Memory B cell (primary cell): ENCODE data around the gene TAMM41.
"Not testable (repeated sequence)": the region's sequence is repeated elsewhere in the genome, so short reads cannot be mapped to it uniquely, and the experiment has no call there.

Source experiments
- ATAC-seq: fragments of 150-1000 bp; cut with Tn5 transposase; 2 replicates; pipeline ENCODE4 v1.10.0; 2021; ENCODE audit warnings: low read depth, mild to moderate bottlenecking, moderate library complexity
- DNase-seq, 2 donors: peaks; one replicate each; pipeline ENCODE4 v3.0.0; 2022; ENCODE audit warnings: low spot score in 2 of 2
- H3K27ac Mint-ChIP-seq: one replicate; pipeline ENCODE4 v1.8.0; 2022; ENCODE audit warnings: mild to moderate bottlenecking, moderate library complexity, mixed read lengths
- H3K27me3 Mint-ChIP-seq: one replicate; pipeline ENCODE4 v1.8.0; 2022; ENCODE audit warnings: mixed read lengths
- H3K36me3 Mint-ChIP-seq: one replicate; pipeline ENCODE4 v1.8.0; 2022; ENCODE audit warnings: mild to moderate bottlenecking, mixed read lengths
- H3K4me1 Mint-ChIP-seq: one replicate; pipeline ENCODE4 v1.8.0; 2022; ENCODE audit warnings: mixed read lengths
- H3K4me3 Mint-ChIP-seq: one replicate; pipeline ENCODE4 v1.8.0; 2022; ENCODE audit warnings: mild to moderate bottlenecking, moderate library complexity, mixed read lengths
- H3K9me3 Mint-ChIP-seq: one replicate; pipeline ENCODE4 v1.8.0; 2022; ENCODE audit warnings: mixed read lengths

Gene TAMM41

DNA sequence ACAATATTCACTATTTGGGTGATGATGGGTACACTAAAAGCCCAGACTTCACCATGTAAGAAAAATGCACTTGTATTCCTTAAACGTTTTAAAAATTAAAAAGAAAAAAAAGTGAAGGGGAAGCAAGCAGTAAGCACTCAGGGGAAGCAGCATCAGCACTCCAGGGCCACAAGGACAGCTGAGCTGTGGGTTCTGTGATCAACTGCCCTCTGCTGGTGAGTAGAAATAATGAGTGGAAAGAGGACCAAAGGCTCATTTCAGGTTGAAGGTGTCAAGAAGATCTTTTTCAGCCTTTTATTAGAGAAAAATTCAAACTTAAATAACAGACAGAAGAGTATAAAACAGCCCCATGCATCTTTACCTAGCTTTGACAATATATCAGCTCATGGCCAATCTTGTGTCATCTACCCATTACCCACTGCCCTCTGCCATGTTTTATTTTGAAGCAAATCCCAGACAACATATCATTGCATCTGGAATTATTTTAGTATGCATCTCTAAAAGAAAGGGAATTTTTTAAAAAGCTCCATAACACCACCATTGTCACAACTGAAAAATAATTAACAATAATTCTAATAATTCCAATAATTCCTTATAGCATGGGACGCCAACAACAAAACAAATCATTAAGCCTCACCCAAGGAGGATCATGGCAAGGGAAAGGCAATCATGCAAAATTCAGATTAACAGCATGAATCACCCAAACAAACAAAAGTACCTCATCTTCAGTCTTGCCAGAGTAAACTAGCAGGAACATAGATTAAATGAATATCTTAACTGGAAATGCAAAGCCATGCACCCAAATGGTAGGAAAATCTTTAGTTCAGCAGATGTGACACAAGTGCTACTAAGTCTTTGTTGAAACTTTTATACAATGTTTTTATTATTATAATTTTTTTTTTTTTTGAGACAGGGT, 42.5 kb downstream of the TAMM41 start:
- DNase-seq (peak in 1 of 2 donors; percentile 49), ATAC-seq (peak; percentile 83)
- no peak overlapping the region for H3K4me3 Mint-ChIP-seq
- no peaks in the 10 kb centered on the region for H3K4me1 Mint-ChIP-seq
- H3K27me3 Mint-ChIP-seq, result no peaks in the 10 kb centered on the region
- H3K27ac Mint-ChIP-seq, result no peak overlapping the region
- H3K9me3 Mint-ChIP-seq, result peaks cover 4% of the 10 kb centered on the region
- H3K36me3 Mint-ChIP-seq, result peaks cover 51% of the 10 kb centered on the region

DNA sequence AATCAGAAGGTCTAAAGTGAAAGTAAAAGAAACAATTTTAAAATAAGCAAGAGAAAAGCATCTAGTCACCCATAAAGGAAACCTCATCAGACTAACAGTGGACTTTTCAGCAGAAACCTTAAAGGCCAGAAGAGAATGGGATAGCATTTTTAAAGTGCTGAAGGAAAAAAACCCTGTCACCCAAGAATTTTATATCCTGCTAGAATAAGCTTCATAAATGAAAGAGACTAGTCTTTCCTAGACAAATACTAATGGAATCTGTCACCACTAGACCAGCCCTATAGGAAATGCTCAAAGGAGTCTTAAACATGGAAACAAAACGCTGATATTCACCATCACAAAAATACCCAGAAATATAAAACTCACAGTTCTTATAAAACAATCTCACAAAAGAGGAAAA, 46.9 kb downstream of the TAMM41 start:
- Mint-ChIP-seq H3K4me3 (no peak overlapping the region), H3K27me3 (no peaks in the 10 kb centered on the region)
- no peak for ATAC-seq

DNA sequence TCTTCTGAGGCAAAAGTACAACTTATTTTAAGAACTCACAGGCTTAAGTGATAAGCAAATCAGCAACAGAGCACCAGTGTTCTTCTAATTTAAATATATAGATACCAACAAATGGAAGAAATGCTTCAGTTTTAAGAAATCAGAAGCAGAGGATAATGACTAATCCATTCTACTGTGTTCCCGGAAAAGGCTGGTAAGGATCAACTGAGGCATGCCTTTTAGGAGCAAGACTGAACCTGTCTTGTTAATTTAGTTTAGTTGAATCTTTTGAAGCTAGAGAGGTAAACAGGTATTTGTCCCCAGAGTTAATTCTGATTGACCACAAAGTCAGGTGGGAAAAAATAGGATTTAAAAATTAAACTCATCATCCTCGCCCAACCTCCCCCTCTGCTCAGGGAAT, 51.8 kb downstream of the TAMM41 start:
- H3K4me1 Mint-ChIP-seq, result no peaks in the 10 kb centered on the region

More for the DNA sequence above, 46.9 kb downstream of the TAMM41 start:
- no peaks in the 10 kb centered on the region for H3K4me1 Mint-ChIP-seq
- DNase-seq, result no peak
- no peak overlapping the region for H3K27ac Mint-ChIP-seq
- H3K36me3 Mint-ChIP-seq, result peaks cover 65% of the 10 kb centered on the region
- peaks cover 7% of the 10 kb centered on the region for H3K9me3 Mint-ChIP-seq

GRCh38 chr3:11791339-11792200, 55.1 kb downstream of the TAMM41 start:
- Mint-ChIP-seq H3K9me3 (no peaks in the 10 kb centered on the region), H3K36me3 (peaks cover 65% of the 10 kb centered on the region), H3K27ac (no peak overlapping the region), H3K27me3 (no peaks in the 10 kb centered on the region), H3K4me1 (no peaks in the 10 kb centered on the region), H3K4me3 (no peak overlapping the region)
- DNase-seq (no peak), ATAC-seq (no peak)

More for the DNA sequence above, 51.8 kb downstream of the TAMM41 start:
- H3K4me3 Mint-ChIP-seq, result no peak overlapping the region
- no peaks in the 10 kb centered on the region for H3K27me3 Mint-ChIP-seq
- H3K9me3 Mint-ChIP-seq, result peaks cover 4% of the 10 kb centered on the region
- H3K27ac Mint-ChIP-seq, result no peak overlapping the region
- ATAC-seq (no peak), DNase-seq (no peak)
- H3K36me3 Mint-ChIP-seq, result peaks cover 68% of the 10 kb centered on the region

DNA sequence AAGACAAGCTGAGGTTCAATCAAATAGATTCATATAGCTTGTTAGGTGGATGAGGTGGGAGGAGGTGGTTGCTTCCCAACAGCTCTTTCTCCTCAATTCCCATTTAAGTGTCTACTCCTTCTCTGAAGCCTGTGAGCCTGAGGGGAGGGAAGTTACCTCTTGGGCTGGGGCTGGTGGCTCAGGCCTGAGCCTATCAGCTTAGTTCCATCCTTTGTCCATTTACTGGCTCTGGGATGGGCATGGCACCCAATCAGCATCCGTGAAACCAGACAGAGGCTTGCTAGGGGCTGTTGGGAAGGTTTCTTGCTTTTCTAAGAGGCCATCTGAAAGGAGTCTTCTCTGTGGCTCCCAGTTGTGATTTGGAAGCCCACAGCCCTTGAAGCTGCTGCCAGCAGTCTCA, 57.3 kb downstream of the TAMM41 start:
- Mint-ChIP-seq H3K27me3 (no peaks in the 10 kb centered on the region), H3K27ac (no peak overlapping the region), H3K36me3 (peaks cover 58% of the 10 kb centered on the region), H3K9me3 (no peaks in the 10 kb centered on the region), H3K4me1 (peaks cover 6% of the 10 kb centered on the region), H3K4me3 (no peak overlapping the region)
- DNase-seq (no peak), ATAC-seq (no peak)

DNA sequence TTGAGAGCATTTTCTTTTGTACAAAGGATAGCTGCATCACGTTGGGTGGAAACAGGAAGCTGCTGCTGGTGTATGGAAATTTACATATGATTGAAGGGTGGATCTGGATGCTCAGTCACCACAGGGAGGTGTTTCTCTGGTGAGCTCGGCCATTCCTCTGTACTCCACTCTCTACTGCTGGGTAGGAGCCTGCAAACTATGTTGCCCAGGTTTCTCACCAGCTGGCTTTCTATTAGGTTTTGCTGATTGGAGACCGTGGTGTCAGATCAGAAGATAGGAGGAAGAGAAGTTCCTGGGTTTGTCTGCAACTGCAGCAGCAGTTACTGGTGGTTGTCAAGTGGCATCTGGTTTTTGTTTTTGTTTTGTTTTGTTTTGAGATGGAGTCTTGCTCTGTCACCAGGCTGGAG, 61.7 kb downstream of the TAMM41 start:
- H3K27ac Mint-ChIP-seq, result no peak overlapping the region
- ATAC-seq, result peak; percentile 70

GRCh38 chr3:11780341-11780740, 66.3 kb downstream of the TAMM41 start:
- DNase-seq, result no peak
- Mint-ChIP-seq H3K4me3 (no peak overlapping the region), H3K27ac (no peak overlapping the region), H3K36me3 (peaks cover 18% of the 10 kb centered on the region), H3K4me1 (peaks cover 9% of the 10 kb centered on the region), H3K9me3 (no peaks in the 10 kb centered on the region), H3K27me3 (no peaks in the 10 kb centered on the region)
- no peak for ATAC-seq

More for the DNA sequence above, 61.7 kb downstream of the TAMM41 start:
- Mint-ChIP-seq H3K4me3 (no peak overlapping the region), H3K9me3 (no peaks in the 10 kb centered on the region), H3K36me3 (peaks cover 38% of the 10 kb centered on the region), H3K27me3 (no peaks in the 10 kb centered on the region), H3K4me1 (peaks cover 9% of the 10 kb centered on the region)
- no peak for DNase-seq

- ATAC-seq, result no peak
- no peaks in the 10 kb centered on the region for H3K27me3 Mint-ChIP-seq
- no peaks in the 10 kb centered on the region for H3K9me3 Mint-ChIP-seq
- H3K36me3 Mint-ChIP-seq, result peaks cover 14% of the 10 kb centered on the region
- H3K4me3 Mint-ChIP-seq, result no peak overlapping the region
- DNase-seq, result no peak
- no peak overlapping the region for H3K27ac Mint-ChIP-seq
- peaks cover 3% of the 10 kb centered on the region for H3K4me1 Mint-ChIP-seq
Measured at GRCh38 chr3:11779626-11780025, 67.1 kb downstream of the TAMM41 start.

DNA sequence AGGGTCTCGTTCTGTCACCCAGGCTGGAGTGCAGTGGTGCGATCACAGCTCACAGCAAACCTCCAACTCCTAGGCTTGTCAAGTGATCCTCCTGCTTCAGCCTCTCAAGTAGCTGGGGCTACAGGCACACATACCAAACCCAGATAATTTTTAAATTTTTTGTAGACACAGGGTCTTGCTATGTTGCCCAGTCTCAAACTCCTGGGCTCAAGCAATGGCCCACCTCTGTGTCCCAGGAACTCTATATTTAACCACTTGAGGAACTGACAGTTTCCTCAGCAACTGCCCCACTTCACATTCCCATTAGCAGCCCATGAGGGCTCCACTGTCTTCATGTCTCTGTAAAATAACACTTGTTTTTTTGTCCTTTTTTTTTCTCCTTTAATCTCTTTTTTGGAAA, 68.4 kb downstream of the TAMM41 start:
- H3K27me3 Mint-ChIP-seq, result no peaks in the 10 kb centered on the region
- DNase-seq, result no peak
- H3K36me3 Mint-ChIP-seq, result peaks cover 14% of the 10 kb centered on the region
- no peaks in the 10 kb centered on the region for H3K4me1 Mint-ChIP-seq
- H3K9me3 Mint-ChIP-seq, result no peaks in the 10 kb centered on the region
- ATAC-seq, result no peak
- H3K4me3 Mint-ChIP-seq, result no peak overlapping the region
- no peak overlapping the region for H3K27ac Mint-ChIP-seq

DNA sequence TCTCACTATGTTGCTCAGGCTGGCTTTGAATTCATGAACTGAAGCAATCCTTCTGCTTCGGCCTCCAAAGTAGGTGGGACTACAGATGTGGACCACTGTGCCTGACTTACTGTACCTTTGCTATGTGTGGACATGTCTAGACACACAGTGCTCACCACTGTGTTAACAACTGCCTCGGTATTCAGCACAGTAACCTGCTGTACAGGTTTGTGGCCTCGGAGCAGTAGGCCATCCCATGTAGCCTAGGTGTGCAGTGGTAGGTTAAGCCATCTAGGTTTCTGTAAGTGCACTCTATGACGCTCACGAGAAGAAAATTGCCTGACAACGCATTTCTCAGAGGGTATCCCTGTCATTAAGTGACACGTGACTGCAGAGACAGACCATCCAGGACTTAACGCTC, 70.3 kb downstream of the TAMM41 start:
- no peak for ATAC-seq
- no peak overlapping the region for H3K27ac Mint-ChIP-seq
- no peaks in the 10 kb centered on the region for H3K27me3 Mint-ChIP-seq
- no peak overlapping the region for H3K4me3 Mint-ChIP-seq
- no peaks in the 10 kb centered on the region for H3K9me3 Mint-ChIP-seq
- H3K4me1 Mint-ChIP-seq, result no peaks in the 10 kb centered on the region
- peaks cover 14% of the 10 kb centered on the region for H3K36me3 Mint-ChIP-seq
- DNase-seq, result no peak

DNA sequence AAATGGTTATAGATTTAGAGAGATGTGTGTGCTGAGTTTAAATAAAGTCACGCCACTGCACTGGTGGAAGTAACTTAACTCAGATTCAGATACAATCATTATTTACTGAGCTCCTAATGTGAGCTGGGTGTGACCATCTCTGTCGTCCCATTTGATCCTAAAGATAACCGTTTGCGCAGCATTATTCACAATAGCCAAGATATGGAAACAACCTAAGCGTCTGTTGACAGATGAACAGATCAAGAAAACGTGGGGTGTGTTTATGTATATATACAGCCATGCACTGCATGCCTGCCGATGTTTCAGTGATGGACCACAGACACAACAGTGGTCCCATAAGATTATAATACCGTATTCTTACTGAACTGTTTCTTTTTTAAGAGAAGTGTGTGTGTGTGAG, 71.2 kb downstream of the TAMM41 start:
- H3K27me3 Mint-ChIP-seq, result no peaks in the 10 kb centered on the region
- no peak overlapping the region for H3K27ac Mint-ChIP-seq
- no peaks in the 10 kb centered on the region for H3K9me3 Mint-ChIP-seq
- peaks cover 12% of the 10 kb centered on the region for H3K36me3 Mint-ChIP-seq
- no peak for ATAC-seq
- H3K4me1 Mint-ChIP-seq, result peaks cover 4% of the 10 kb centered on the region
- no peak for DNase-seq
- no peak overlapping the region for H3K4me3 Mint-ChIP-seq

GRCh38 chr3:11774296-11774877, 72.3 kb downstream of the TAMM41 start:
- ATAC-seq (no peak), DNase-seq (no peak)
- Mint-ChIP-seq H3K4me3 (no peak overlapping the region), H3K27me3 (no peaks in the 10 kb centered on the region), H3K36me3 (peaks cover 4% of the 10 kb centered on the region), H3K27ac (no peak overlapping the region), H3K4me1 (peaks cover 7% of the 10 kb centered on the region), H3K9me3 (no peaks in the 10 kb centered on the region)

DNA sequence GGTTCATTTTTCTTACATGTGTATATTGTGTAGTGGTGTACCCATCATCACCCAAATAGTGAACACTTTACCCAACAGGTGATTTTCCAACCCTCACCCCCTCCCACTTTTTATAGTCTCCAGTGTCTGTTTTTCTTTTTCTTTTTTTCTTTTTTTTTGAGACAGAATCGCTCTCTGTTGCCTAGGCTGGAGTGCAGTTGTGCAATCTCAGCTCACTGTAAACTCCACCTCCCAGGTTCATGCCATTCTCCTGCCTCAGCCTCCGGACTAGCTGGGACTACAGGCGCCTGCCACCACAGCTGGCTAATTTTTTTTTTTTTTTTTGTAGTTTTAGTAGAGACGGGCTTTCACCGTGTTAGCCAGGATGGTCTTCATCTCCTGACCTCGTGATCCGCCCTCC, 74.8 kb downstream of the TAMM41 start:
- H3K27me3 Mint-ChIP-seq, H3K4me3 Mint-ChIP-seq, H3K9me3 Mint-ChIP-seq, DNase-seq, H3K4me1 Mint-ChIP-seq, H3K27ac Mint-ChIP-seq, H3K36me3 Mint-ChIP-seq, ATAC-seq: not testable (repeated sequence)
